GM19455 (cell line): ENCODE results near the gene DHRS4.

ENCODE experiments used
- ATAC-seq: cut with Tn5 transposase; IDR thresholded peaks from one replicate; pipeline ENCODE4 v1.9.1; 2021; ENCODE audit not compliant: unreplicated experiment

Gene DHRS4

GRCh38 chr14:23953464-23954278 is at the start of gene DHRS4:
Gene DHRS4 (plus strand): TSS chr14:23953770. CDS start chr14:23953789, 19 bp downstream.
- peak; percentile 91 for ATAC-seq

GRCh38 chr14:23910101-23910875 is 43.3 kb upstream of the DHRS4 start:
- ATAC-seq = no peak

- ATAC-seq = no peak
These were observed 42.7 kb upstream of the DHRS4 start for GRCh38 chr14:23910876-23911210.

GRCh38 chr14:23915559-23915958 is 38.0 kb upstream of the DHRS4 start:
- ATAC-seq = no peak

GRCh38 chr14:23916004-23916403 is 37.6 kb upstream of the DHRS4 start:
- no peak for ATAC-seq

GRCh38 chr14:23916446-23916845 is 37.1 kb upstream of the DHRS4 start:
- ATAC-seq = no peak

GRCh38 chr14:23922545-23922944 is 31.0 kb upstream of the DHRS4 start:
- ATAC-seq = no peak

GRCh38 chr14:23925523-23926075 is 28.0 kb upstream of the DHRS4 start:
- ATAC-seq = no peak

- no peak for ATAC-seq
These were observed 27.0 kb upstream of the DHRS4 start for GRCh38 chr14:23926543-23926942.

- no peak for ATAC-seq
These were observed 24.4 kb upstream of the DHRS4 start for GRCh38 chr14:23929136-23929535.

GRCh38 chr14:23929822-23930294 is 23.7 kb upstream of the DHRS4 start:
- no peak for ATAC-seq

- ATAC-seq = no peak
These were observed 22.8 kb upstream of the DHRS4 start for GRCh38 chr14:23930742-23931141.

GRCh38 chr14:23931721-23932289 is 21.8 kb upstream of the DHRS4 start:
- no peak for ATAC-seq

- ATAC-seq = no peak
These were observed 20.9 kb upstream of the DHRS4 start for GRCh38 chr14:23932639-23933038.

GRCh38 chr14:23933108-23933741 is 20.3 kb upstream of the DHRS4 start:
- no peak for ATAC-seq

GRCh38 chr14:23933742-23934128 is 19.8 kb upstream of the DHRS4 start:
- no peak for ATAC-seq

- no peak for ATAC-seq
These were observed 18.4 kb upstream of the DHRS4 start for GRCh38 chr14:23935158-23935557.

GRCh38 chr14:23936084-23936829 is 17.3 kb upstream of the DHRS4 start:
- no peak for ATAC-seq

GRCh38 chr14:23937203-23937602 is 16.4 kb upstream of the DHRS4 start:
- no peak for ATAC-seq

GRCh38 chr14:23938823-23939222 is 14.7 kb upstream of the DHRS4 start:
- no peak for ATAC-seq
